Measurements from ENCODE around the gene FILIP1.

FILIP1 gene

DNA sequence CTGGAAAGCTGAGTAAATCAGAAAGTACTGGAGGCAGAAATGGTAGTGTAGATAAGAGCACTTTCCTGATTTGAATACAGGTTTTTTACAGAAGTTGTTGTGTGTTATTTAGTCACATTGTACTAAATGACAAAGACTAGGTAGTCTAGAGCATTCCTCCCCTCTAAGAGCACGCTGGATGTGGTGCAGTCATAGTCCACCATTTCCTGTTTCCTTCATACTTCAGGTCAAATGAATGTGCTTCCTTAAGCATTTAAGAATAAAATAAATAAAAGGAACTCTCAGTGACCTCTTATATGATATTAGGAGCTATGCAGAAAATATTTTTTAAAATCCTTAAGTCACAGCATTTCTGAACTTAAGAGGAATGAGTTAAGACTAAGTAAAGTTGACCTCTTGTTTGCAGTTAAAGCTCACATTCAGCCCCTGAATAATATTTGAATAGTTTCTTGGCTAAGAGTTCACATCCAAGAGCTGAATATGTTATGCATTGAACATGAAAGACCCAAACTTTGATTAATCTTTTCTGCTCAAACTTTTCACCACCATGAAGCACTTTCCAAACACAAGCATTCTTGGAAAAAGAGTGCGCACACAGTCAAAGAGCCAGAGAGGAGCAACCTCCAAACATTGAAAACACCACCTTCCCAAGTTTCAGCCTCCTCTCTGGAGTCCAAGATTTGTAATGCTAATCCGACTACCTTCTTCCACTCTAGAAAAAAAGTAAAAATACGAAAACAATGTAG, 155.6 kb downstream of the FILIP1 start:
- no peak for DNase-seq (ENCODE audit: low spot score)

- DNase-seq (ENCODE audit: low spot score) = peak; percentile 67
Measured at GRCh38 chr6:75334266-75335040, 159.1 kb downstream of the FILIP1 start.

GRCh38 chr6:75333676-75334200, 159.9 kb downstream of the FILIP1 start:
- DNase-seq (ENCODE audit: low spot score) = no peak

GRCh38 chr6:75331151-75331550, 162.4 kb downstream of the FILIP1 start:
- DNase-seq (ENCODE audit: low spot score) = no peak

DNA sequence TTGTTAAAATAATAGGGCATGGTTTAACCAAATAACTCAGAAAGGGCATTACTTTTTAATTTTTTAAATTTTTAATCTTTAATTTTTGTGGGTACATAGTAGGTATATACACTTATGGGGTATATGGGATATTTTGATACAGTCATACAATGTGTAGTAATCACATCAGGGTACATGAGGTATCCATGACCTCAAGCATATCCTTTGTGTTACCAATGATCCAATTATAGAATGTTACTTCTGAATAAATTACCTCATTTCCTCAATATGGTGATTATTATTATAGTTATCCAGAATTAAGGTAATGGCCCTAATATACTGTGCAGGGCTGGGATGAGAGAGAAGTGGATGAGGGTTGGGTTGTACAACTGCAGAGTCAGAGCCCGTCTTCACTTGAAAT, 163.9 kb downstream of the FILIP1 start:
- DNase-seq (ENCODE audit: low spot score) = no peak

GRCh38 chr6:75327807-75328206, 165.8 kb downstream of the FILIP1 start:
- no peak for DNase-seq (ENCODE audit: low spot score)

- no peak for DNase-seq (ENCODE audit: low spot score)
Measured at GRCh38 chr6:75326557-75327258, 166.9 kb downstream of the FILIP1 start.

DNA sequence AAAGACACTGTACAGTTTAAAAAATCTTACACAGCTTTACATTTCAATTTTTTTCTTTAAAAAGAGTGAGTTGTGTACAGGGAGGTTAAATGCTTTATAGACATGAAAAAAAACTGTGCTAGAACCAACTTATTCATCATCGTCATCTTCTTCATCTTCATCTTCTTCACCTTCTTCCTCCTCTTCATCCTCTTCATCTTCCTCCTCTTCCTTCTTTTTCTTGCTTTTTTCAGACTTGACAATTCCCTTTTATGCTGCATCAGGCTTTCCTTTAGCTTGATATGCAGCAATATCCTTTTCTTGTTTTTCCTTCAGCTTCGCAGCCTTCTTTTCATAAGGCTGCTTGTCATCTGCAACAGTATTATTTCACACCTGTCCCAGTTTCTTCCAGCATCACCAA, 174.7 kb downstream of the FILIP1 start:
- no peak for DNase-seq (ENCODE audit: low spot score)

- DNase-seq (ENCODE audit: low spot score) = no peak
Measured at GRCh38 chr6:75317503-75318206, 175.9 kb downstream of the FILIP1 start.

- DNase-seq (ENCODE audit: low spot score) = no peak
Measured at GRCh38 chr6:75315978-75316377, 177.6 kb downstream of the FILIP1 start.

GRCh38 chr6:75308250-75308988, 185.2 kb downstream of the FILIP1 start:
- DNase-seq (ENCODE audit: low spot score) = no peak

DNA sequence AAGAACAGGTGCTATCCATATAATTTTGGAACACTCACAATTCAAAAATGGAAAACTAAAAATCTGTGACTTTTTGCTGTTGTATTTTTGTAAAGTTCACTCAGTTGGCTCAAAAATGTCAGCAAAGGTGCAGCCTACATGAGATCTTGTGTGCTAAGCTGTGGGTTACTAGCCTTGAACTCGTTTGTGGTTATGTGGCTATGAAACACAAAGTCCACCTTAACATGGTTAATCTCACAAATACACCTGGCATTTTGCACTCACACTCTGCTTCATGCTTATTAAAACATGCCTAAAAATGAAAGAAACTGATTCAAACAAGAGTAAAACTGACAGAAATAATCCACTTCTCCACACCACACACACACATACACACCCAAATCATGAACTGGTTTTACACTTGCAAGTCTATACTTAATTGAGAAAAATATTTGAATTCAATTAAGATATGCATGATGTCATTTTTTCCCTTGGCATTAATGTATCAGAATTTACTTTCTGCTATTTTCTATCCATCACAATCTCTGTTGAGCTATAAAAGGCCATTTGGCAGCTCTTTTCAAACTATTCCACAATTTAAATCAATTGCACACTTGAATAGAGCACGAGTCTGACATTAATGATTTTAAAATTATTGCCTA, 186.1 kb downstream of the FILIP1 start:
- no peak for DNase-seq (ENCODE audit: low spot score)

DNA sequence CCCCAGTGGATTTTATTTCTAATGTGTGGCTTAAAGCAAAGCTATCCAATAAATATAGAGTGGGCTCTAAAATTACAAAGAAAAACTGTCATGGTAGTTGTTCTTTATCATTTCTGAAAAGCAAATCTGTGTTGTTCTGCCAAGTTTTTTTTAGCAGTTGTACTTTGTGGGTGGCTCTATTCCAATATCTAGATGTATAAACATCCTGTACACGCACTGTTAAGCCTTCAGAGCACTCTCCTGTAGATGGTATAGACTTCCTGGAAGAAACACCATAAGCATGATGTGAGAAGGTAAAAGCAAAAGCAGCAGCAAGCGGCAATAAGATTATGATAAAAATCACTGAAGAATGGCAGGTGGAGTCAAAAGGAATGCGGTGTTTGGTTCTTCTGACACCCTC, 187.5 kb downstream of the FILIP1 start:
- DNase-seq (ENCODE audit: low spot score) = no peak

DNA sequence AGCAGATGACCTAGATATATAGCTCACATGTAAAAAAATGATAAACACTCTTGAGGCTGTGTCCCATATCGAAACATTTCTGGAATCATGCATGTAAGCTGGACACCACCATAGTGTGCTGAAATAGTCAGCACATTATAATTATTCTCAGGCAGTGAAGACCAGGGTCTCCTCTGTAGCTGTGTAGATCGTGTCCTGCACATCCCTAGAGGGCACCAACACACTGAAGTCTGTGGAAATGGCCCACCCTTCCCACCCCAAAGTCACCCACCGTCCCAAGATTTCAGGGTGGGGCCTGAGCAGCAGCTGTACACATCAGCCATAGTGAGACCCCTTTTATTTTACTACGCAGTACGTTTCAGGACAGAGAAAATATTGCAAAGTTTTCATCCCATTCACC, 188.0 kb downstream of the FILIP1 start:
- DNase-seq (ENCODE audit: low spot score) = no peak

DNA sequence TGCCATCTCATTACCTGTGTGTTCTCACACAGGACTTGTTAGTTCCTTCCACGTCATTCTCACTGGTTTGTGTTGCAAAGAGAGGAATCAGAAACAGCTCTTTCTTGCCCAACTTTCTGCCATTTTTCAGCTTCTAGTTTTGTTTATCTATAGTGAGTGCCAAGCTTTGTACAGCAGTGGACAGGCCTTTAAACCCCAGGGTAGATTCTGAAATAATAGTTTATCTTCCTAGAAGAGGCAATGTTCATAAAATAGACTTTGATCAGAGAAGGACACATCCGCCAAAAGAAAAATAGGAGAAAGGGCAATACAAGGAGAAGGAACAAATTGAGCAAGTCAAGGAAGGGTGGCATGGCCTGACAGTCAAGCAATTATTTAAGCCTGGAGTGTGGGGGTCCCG, 191.3 kb downstream of the FILIP1 start:
- no peak for DNase-seq (ENCODE audit: low spot score)

DNA sequence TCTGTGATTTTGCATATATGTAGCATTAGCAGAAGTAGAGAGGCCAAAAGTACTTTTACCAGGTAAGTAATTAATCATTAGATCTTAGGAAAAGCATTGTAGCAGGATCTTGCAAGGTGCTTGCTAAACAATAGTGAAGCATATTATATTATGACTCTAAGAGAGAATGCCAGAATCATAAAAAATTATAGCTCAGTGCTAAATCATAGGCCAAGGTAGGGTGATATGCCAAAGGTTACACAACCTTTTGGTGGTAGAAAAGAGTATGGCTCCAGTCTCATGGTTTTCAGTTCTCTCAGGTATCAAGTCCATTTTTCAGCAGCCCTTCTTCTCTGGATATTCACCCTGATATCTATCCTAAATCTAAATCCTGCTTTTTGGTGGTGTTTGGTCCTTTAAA, 192.1 kb downstream of the FILIP1 start:
- DNase-seq (ENCODE audit: low spot score) = no peak

- no peak for DNase-seq (ENCODE audit: low spot score)
Measured at GRCh38 chr6:75301088-75301487, 192.5 kb downstream of the FILIP1 start.

DNA sequence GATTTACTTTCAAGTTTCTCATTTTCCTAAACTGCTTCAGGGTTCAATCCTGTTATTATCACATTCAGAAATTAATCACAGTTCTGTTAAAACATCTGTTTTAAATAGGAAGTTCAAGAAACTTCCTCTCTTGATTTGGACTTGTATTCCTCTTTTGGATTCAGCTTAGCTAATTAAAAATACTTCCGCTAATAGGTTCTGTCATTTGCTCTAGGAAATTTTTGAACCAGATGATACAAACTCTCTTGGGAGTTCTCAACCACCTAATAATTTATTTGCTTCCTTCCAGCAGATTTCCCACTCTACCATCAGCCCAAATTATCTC, 193.1 kb downstream of the FILIP1 start:
- DNase-seq (ENCODE audit: low spot score) = no peak

GRCh38 chr6:75299801-75300530, 193.6 kb downstream of the FILIP1 start:
- DNase-seq (ENCODE audit: low spot score) = no peak

All from ecto neural progenitor cell (in vitro differentiated cells).